ENCODE results near the gene EIF4G1. TPM values are rescaled to one million over a fixed set of nuclear protein-coding genes. Genes with fewer than 3 reads are reported as not detected.
A peak's percentile ranks its signal among the peaks of the same experiment; 100 is the strongest.

Gene EIF4G1
- polyA plus RNA-seq, 3 donors: 13.9 to 119 (median 24.2) TPM

GRCh38 chr3:184357248-184358123, 43.1 kb downstream of the EIF4G1 start:
- Histone ChIP-seq H3K27ac (ENCODE audit: low read depth in 1 of 2, low read length in 2 of 2) (no peak overlapping the region), H3K4me2 (replicated peaks; ENCODE audit: extremely low read depth, low read length, poor library complexity, severe bottlenecking) (no peak overlapping the region), H3K79me2 (ENCODE audit: insufficient read depth, low read length) (no peaks in the 10 kb centered on the region), H4K20me1 (ENCODE audit: insufficient read depth, low read length) (no peaks in the 10 kb centered on the region), H3K9me3 (replicated peaks in 1 of 2; ENCODE audit: control insufficient read depth in 1 of 2, insufficient read depth in 1 of 2, low read length in 2 of 2) (no peaks in the 10 kb centered on the region), H2AFZ (ENCODE audit: insufficient read depth, low read depth, low read length, poor library complexity, severe bottlenecking) (no peak overlapping the region), H3K27me3 (ENCODE audit: control insufficient read depth in 2 of 2, insufficient read depth in 2 of 2, low read length in 2 of 2) (peaks cover 0 to 12% of the 10 kb centered on the region in 2 donors), H3K4me3 (replicated peaks in 1 of 3; ENCODE audit: low read depth in 2 of 3, low read length in 3 of 3) (no peak overlapping the region), H3K36me3 (replicated peaks in 1 of 2; ENCODE audit: control insufficient read depth in 1 of 2, insufficient read depth in 2 of 2, low read length in 2 of 2) (no peaks in the 10 kb centered on the region), H3K9ac (ENCODE audit: insufficient read depth, low read length, poor library complexity, severe bottlenecking) (no peak overlapping the region), H3K4me1 (ENCODE audit: control insufficient read depth in 1 of 2, insufficient read depth in 2 of 2, low read length in 2 of 2) (peaks cover 12 to 18% of the 10 kb centered on the region in 2 donors)
- peaks cover 0 to 1% (median 0%) of the 10 kb centered on the region in 7 donors for H3K9me3 Mint-ChIP-seq
- WGBS (ENCODE audit: insufficient coverage): 92% methylated on average over 11 of the region's 24 CpGs
- H3K4me3 Mint-ChIP-seq: no peak overlapping the region
- no peak for TF ChIP-seq CTCF (IDR thresholded peaks at IDR 0.05)
- H3K27ac Mint-ChIP-seq: peak overlapping the region in 1 of 7 donors; percentile 82
- H3K27me3 Mint-ChIP-seq (ENCODE audit: low read depth in 3 of 3): peaks cover 14 to 15% (median 15%) of the 10 kb centered on the region in 3 donors
- H3K4me1 Mint-ChIP-seq: peaks cover 8% of the 10 kb centered on the region
- H3K36me3 Mint-ChIP-seq: no peaks in the 10 kb centered on the region
- no peak for DNase-seq
- intact Hi-C loops (cut with micrococcal nuclease): no loop called here

DNA sequence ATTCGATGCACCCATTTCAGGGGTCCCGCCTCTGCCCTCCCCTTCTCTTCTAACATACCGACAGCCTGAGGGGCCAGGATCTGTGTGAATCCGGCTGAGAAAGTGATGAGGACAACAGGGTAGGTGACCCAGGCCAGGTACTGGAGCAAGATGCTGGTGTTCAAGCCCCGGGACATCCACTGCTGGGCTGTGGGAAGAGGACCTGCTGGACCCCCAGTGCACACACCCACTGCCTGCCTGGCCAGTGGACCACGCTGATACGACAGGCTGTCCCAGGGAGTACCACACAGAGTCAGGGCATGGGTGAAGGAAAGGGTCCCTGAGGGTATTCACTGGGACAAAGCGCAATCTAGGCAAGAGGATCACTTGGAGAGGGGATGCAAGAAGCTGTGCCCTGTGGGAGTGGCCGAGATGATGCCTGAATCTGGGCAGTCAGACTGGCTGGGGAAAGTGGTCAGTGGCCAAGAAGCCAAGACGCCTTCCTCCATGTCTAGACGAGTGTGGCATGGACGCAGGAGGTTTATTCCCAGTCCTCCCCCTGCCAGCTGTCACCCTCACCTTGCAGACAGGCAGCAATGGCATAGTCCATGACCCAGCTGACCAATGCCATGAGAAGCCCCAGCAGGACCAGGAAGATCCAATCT, 43.8 kb downstream of the EIF4G1 start:
- no peak for DNase-seq
- H3K9me3 ChIP-seq (replicated peaks in 1 of 2; ENCODE audit: control insufficient read depth in 1 of 2, insufficient read depth in 1 of 2, low read length in 2 of 2): no peaks in the 10 kb centered on the region
- H3K4me2 ChIP-seq (replicated peaks; ENCODE audit: extremely low read depth, low read length, poor library complexity, severe bottlenecking): no peak overlapping the region
- peaks cover 0 to 12% of the 10 kb centered on the region in 2 donors for H3K27me3 ChIP-seq (ENCODE audit: control insufficient read depth in 2 of 2, insufficient read depth in 2 of 2, low read length in 2 of 2)
- peaks cover 14 to 15% (median 15%) of the 10 kb centered on the region in 3 donors for H3K27me3 Mint-ChIP-seq (ENCODE audit: low read depth in 3 of 3)
- peaks cover 13 to 24% of the 10 kb centered on the region in 2 donors for H3K4me1 ChIP-seq (ENCODE audit: control insufficient read depth in 1 of 2, insufficient read depth in 2 of 2, low read length in 2 of 2)
- H3K9ac ChIP-seq (ENCODE audit: insufficient read depth, low read length, poor library complexity, severe bottlenecking): no peak overlapping the region
- H4K20me1 ChIP-seq (ENCODE audit: insufficient read depth, low read length): no peaks in the 10 kb centered on the region
- H3K9me3 Mint-ChIP-seq: peaks cover 0 to 1% (median 0%) of the 10 kb centered on the region in 7 donors
- 98% methylated on average over 7 of the region's 12 CpGs for WGBS (ENCODE audit: insufficient coverage)
- H3K4me3 ChIP-seq (replicated peaks in 1 of 3; ENCODE audit: low read depth in 2 of 3, low read length in 3 of 3): no peak overlapping the region
- intact Hi-C loops (cut with micrococcal nuclease): no loop called here
- no peak for TF ChIP-seq CTCF (IDR thresholded peaks at IDR 0.05)
- H3K27ac ChIP-seq (ENCODE audit: low read depth in 1 of 2, low read length in 2 of 2): no peak overlapping the region
- no peaks in the 10 kb centered on the region for H3K79me2 ChIP-seq (ENCODE audit: insufficient read depth, low read length)
- peak overlapping the region in 1 of 7 donors; percentile 82 for H3K27ac Mint-ChIP-seq
- H3K36me3 Mint-ChIP-seq: no peaks in the 10 kb centered on the region
- H3K36me3 ChIP-seq (replicated peaks in 1 of 2; ENCODE audit: control insufficient read depth in 1 of 2, insufficient read depth in 2 of 2, low read length in 2 of 2): no peaks in the 10 kb centered on the region
- H2AFZ ChIP-seq (ENCODE audit: insufficient read depth, low read depth, low read length, poor library complexity, severe bottlenecking): no peak overlapping the region
- peak overlapping the region in 1 of 2 donors; percentile 16 for H3K4me3 Mint-ChIP-seq
- peaks cover 9% of the 10 kb centered on the region for H3K4me1 Mint-ChIP-seq

All from CD14-positive monocyte (primary cell).